ENCODE measurements around the gene AP4E1. TPM values are rescaled to one million over a fixed set of nuclear protein-coding genes. Genes with fewer than 3 reads are reported as not detected.

Gene AP4E1
- total and polyA plus RNA-seq, 2 of the 4 experiments (the other 2 are of a cell fraction), result 3.1 to 6.8 TPM

DNA sequence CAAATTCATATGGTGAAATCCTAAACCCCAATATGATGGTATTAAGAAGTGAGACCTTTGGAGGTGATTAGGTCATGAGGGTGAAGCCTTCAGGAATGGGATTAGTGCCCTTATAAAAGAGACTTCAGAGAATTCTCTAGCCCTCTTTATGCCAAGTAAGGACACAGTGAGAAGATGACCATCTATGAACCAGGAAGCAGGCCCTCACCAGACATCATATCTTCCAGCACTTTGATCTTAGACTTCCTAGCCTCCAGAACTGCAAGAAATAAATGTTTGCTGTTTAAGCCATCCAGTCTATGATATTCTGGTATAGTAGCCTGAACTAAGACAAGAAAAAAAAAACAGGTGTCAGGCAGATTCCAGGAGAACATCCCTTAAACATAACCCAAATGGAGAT, 45.9 kb upstream of the AP4E1 start:
- no peak overlapping the region for H2AFZ ChIP-seq (replicated peaks; ENCODE audit: low read length, poor library complexity)
- H3K23ac ChIP-seq (ENCODE audit: low read depth, low read length), result no peak overlapping the region
- TF ChIP-seq RFX5 (IDR thresholded peaks at IDR 0.05; ENCODE audit: low read depth, low read length), result no peak
- TF ChIP-seq NFE2L2 (IDR thresholded peaks at IDR 0.05; ENCODE audit: low read depth, low read length), result no peak
- TF ChIP-seq USF2 (IDR thresholded peaks at IDR 0.05; ENCODE audit: low read depth, low read length), result no peak
- no peak for TF ChIP-seq BHLHE40 (IDR thresholded peaks at IDR 0.05; ENCODE audit: low read depth, low read length)
- TF ChIP-seq FOS (IDR thresholded peaks at IDR 0.05; ENCODE audit: low read depth, low read length), result no peak
- TF ChIP-seq MAZ (IDR thresholded peaks at IDR 0.05; ENCODE audit: borderline replicate concordance, low read depth, low read length), result no peak
- no peak for TF ChIP-seq MAFK (IDR thresholded peaks at IDR 0.05; ENCODE audit: low read depth, low read length)
- TF ChIP-seq CEBPB (IDR thresholded peaks at IDR 0.05; ENCODE audit: low read depth, low read length), result no peak
- no peak for TF ChIP-seq RAD21 (IDR thresholded peaks at IDR 0.05; ENCODE audit: low read length)
- TF ChIP-seq, protein P1, sequence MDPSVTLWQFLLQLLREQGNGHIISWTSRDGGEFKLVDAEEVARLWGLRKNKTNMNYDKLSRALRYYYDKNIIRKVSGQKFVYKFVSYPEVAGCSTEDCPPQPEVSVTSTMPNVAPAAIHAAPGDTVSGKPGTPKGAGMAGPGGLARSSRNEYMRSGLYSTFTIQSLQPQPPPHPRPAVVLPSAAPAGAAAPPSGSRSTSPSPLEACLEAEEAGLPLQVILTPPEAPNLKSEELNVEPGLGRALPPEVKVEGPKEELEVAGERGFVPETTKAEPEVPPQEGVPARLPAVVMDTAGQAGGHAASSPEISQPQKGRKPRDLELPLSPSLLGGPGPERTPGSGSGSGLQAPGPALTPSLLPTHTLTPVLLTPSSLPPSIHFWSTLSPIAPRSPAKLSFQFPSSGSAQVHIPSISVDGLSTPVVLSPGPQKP (IDR thresholded peaks at IDR 0.05; ENCODE audit: borderline replicate concordance, low read depth, low read length), result no peak
- TF ChIP-seq SMC3 (IDR thresholded peaks at IDR 0.05; ENCODE audit: low read depth, low read length), result no peak
- no peak for TF ChIP-seq MXI1 (IDR thresholded peaks at IDR 0.05; ENCODE audit: borderline replicate concordance, low read depth, low read length)
- TF ChIP-seq RCOR1 (IDR thresholded peaks at IDR 0.05; ENCODE audit: insufficient replicate concordance, low read length), result no peak
- TF ChIP-seq CHD1 (IDR thresholded peaks at IDR 0.05; ENCODE audit: low read depth, low read length), result no peak
- no peak overlapping the region for H3K56ac ChIP-seq (ENCODE audit: extremely low read depth, insufficient read depth, low read length)
- ChIA-PET POLR2A (ENCODE audit: unreplicated experiment) (no interaction called here), CTCF (no interaction called here)
- no peaks in the 10 kb centered on the region for H3K36me3 ChIP-seq (ENCODE audit: control insufficient read depth, insufficient read depth, low read length)
- no peak overlapping the region for H2AK5ac ChIP-seq (ENCODE audit: low read depth, low read length)
- DNase-seq, result no peak
- H4K5ac ChIP-seq (ENCODE audit: low read depth, low read length), result no peak overlapping the region
- H3K18ac ChIP-seq (ENCODE audit: low read depth, low read length), result no peak overlapping the region
- no peak overlapping the region for H3K14ac ChIP-seq (replicated peaks; ENCODE audit: low read depth, low read length)
- no peak overlapping the region for H3K9ac ChIP-seq (ENCODE audit: low read depth, low read length)
- no peak overlapping the region for H4K91ac ChIP-seq (ENCODE audit: insufficient read depth, low read depth, low read length)
- intact Hi-C loops (cut with micrococcal nuclease), result loop anchor here (5.0 kb wide), 1 partner anchor 45 kb away; no protein-coding TSS in a partner anchor
- dilution Hi-C loops (cut with HindIII; ENCODE audit: low sequenced_read_pairs, unreplicated experiment), result no loop called here
- no peaks in the 10 kb centered on the region for H4K20me1 ChIP-seq (ENCODE audit: insufficient read depth, low read length)
- ATAC-seq (ENCODE audit: low read depth), result no peak
- H2BK5ac ChIP-seq (ENCODE audit: low read depth, low read length, poor library complexity, severe bottlenecking), result no peak overlapping the region
- no peak overlapping the region for H2BK15ac ChIP-seq (ENCODE audit: low read depth, low read length)
- no peak overlapping the region for H4K8ac ChIP-seq (ENCODE audit: low read depth in 2 of 2, low read length in 2 of 2)
- H3K27me3 ChIP-seq (ENCODE audit: control insufficient read depth, insufficient read depth, low read length), result peaks cover 13% of the 10 kb centered on the region
- H2BK120ac ChIP-seq (ENCODE audit: low read depth, low read length), result no peak overlapping the region
- peaks cover 5% of the 10 kb centered on the region; the same call in 1 of the 2 replicates for H3K9me1 ChIP-seq (ENCODE audit: insufficient read depth, low read length)
- H3K9me3 ChIP-seq (ENCODE audit: control insufficient read depth, insufficient read depth, low read length), result no peaks in the 10 kb centered on the region
- H3K4me1 ChIP-seq (ENCODE audit: control insufficient read depth, insufficient read depth, low read length), result no peaks in the 10 kb centered on the region
- H2AK9ac ChIP-seq (replicated peaks; ENCODE audit: low read depth, low read length, poor library complexity), result no peak overlapping the region
- BruUV-seq (replicated peaks), result no TSS peak
- no peak overlapping the region for H3K27ac ChIP-seq (ENCODE audit: insufficient read depth, low read length)
- no peak overlapping the region for H3K4me2 ChIP-seq (ENCODE audit: low read depth, low read length)
- no peaks in the 10 kb centered on the region for H3K79me1 ChIP-seq (ENCODE audit: low read depth in 1 of 2, low read length in 2 of 2)
- no peak overlapping the region for H3K4me3 ChIP-seq (ENCODE audit: insufficient read depth, low read depth, low read length)
- in situ Hi-C loops (cut with MboI; ENCODE audit: low sequenced_read_pairs), result no loop called here
- H2BK20ac ChIP-seq (ENCODE audit: low read depth, low read length), result no peak overlapping the region
- H3K4ac ChIP-seq (ENCODE audit: low read depth, low read length), result no peak overlapping the region

Measured in IMR-90 (cell line).